DOHH2 (cell line): ENCODE measurements around the gene FRYL.

ENCODE experiments used
- CTCF ChIP-seq: fragments of 200-600 bp; sonication (generic); IDR thresholded peaks from one replicate; pipeline ENCODE4 v1.5.1; 2014; ENCODE audit warnings: antibody characterized with exemption, mild to moderate bottlenecking, low read depth, low read length; ENCODE audit not compliant: poor library complexity, severe bottlenecking
- EZH2phosphoT487 ChIP-seq: fragments of 200-600 bp; sonication (generic); IDR thresholded peaks from 2 replicates; pipeline ENCODE4 v1.6.1; 2017; ENCODE audit warnings: borderline replicate concordance, mild to moderate bottlenecking, antibody characterized with exemption, low read length, moderate library complexity, mixed read lengths

- no peak for TF ChIP-seq CTCF
- TF ChIP-seq EZH2phosphoT487: no peak
These were observed 309.5 kb downstream of the FRYL start for GRCh38 chr4:48470570-48470969.
